ENCODE results near the gene ABTB2.
A peak's percentile ranks its signal among the peaks of the same experiment; 100 is the strongest.

ABTB2 gene

GRCh38 chr11:34315394-34315793 is 42.4 kb downstream of the ABTB2 start:
- no peak for DNase-seq (ENCODE audit: low read depth)

GRCh38 chr11:34314936-34315335 is 42.9 kb downstream of the ABTB2 start:
- DNase-seq (ENCODE audit: low read depth) = peak; percentile 47

GRCh38 chr11:34314176-34314575 is 43.6 kb downstream of the ABTB2 start:
- no peak for DNase-seq (ENCODE audit: low read depth)

GRCh38 chr11:34313099-34313517 is 44.7 kb downstream of the ABTB2 start:
- DNase-seq (ENCODE audit: low read depth) = no peak

- DNase-seq (ENCODE audit: low read depth) = no peak
Observed at GRCh38 chr11:34311126-34311525, 46.7 kb downstream of the ABTB2 start.

- no peak for DNase-seq (ENCODE audit: low read depth)
Observed at GRCh38 chr11:34309965-34310364, 47.8 kb downstream of the ABTB2 start.

GRCh38 chr11:34308913-34309585 is 48.8 kb downstream of the ABTB2 start:
- DNase-seq (ENCODE audit: low read depth) = peak; percentile 68

GRCh38 chr11:34308049-34308912 is 49.5 kb downstream of the ABTB2 start:
- DNase-seq (ENCODE audit: low read depth) = no peak

- no peak for DNase-seq (ENCODE audit: low read depth)
Observed at GRCh38 chr11:34305780-34306179, 52.0 kb downstream of the ABTB2 start.

- no peak for DNase-seq (ENCODE audit: low read depth)
Observed at GRCh38 chr11:34305193-34305592, 52.6 kb downstream of the ABTB2 start.

- no peak for DNase-seq (ENCODE audit: low read depth)
Observed at GRCh38 chr11:34303028-34303570, 54.7 kb downstream of the ABTB2 start.

- DNase-seq (ENCODE audit: low read depth) = peak; percentile 74
Observed at GRCh38 chr11:34302046-34302921, 55.5 kb downstream of the ABTB2 start.

- DNase-seq (ENCODE audit: low read depth) = no peak
Observed at GRCh38 chr11:34300926-34301295, 56.9 kb downstream of the ABTB2 start.

- no peak for DNase-seq (ENCODE audit: low read depth)
Observed at GRCh38 chr11:34300026-34300925, 57.5 kb downstream of the ABTB2 start.

GRCh38 chr11:34299284-34299972 is 58.4 kb downstream of the ABTB2 start:
- DNase-seq (ENCODE audit: low read depth) = peak; percentile 14

- no peak for DNase-seq (ENCODE audit: low read depth)
Observed at GRCh38 chr11:34298871-34299270, 58.9 kb downstream of the ABTB2 start.

GRCh38 chr11:34296412-34296811 is 61.4 kb downstream of the ABTB2 start:
- DNase-seq (ENCODE audit: low read depth) = no peak

GRCh38 chr11:34292546-34292945 is 65.3 kb downstream of the ABTB2 start:
- no peak for DNase-seq (ENCODE audit: low read depth)

- DNase-seq (ENCODE audit: low read depth) = no peak
Observed at GRCh38 chr11:34292111-34292510, 65.7 kb downstream of the ABTB2 start.

GRCh38 chr11:34290926-34291325 is 66.9 kb downstream of the ABTB2 start:
- no peak for DNase-seq (ENCODE audit: low read depth)

All from fibroblast of gingiva (primary cell).